GM20000 (cell line): ENCODE data around the gene ADRA2A.

Experiments
- DNase-seq: peaks from one replicate; pipeline ENCODE4 v3.0.0; 2012; ENCODE audit warnings: low spot score
- CTCF ChIP-seq: IDR thresholded peaks from 2 replicates; pipeline ENCODE4 v1.5.1; 2012; ENCODE audit warnings: mild to moderate bottlenecking, control low read depth; ENCODE audit errors: extremely low read depth, missing control alignments

ADRA2A gene

GRCh38 chr10:111113238-111113960 is 36.6 kb downstream of the ADRA2A start:
- no peak for DNase-seq
- TF ChIP-seq CTCF: no peak

- no peak for TF ChIP-seq CTCF
- no peak for DNase-seq
These were observed 37.3 kb downstream of the ADRA2A start for GRCh38 chr10:111113961-111114757.

GRCh38 chr10:111114758-111115500 is 38.1 kb downstream of the ADRA2A start:
- DNase-seq: no peak
- TF ChIP-seq CTCF: no peak

- TF ChIP-seq CTCF: no peak
- DNase-seq: no peak
These were observed 39.4 kb downstream of the ADRA2A start for GRCh38 chr10:111116211-111116610.

- no peak for DNase-seq
- TF ChIP-seq CTCF: no peak
These were observed 40.1 kb downstream of the ADRA2A start for GRCh38 chr10:111116762-111117445.

GRCh38 chr10:111117528-111118277 is 40.9 kb downstream of the ADRA2A start:
- TF ChIP-seq CTCF: no peak
- no peak for DNase-seq
